NT2/D1 (cell line): ENCODE measurements around the gene TMEM86B.

Experiments
- SUZ12 ChIP-seq: IDR thresholded peaks from 2 replicates; pipeline ENCODE4 v1.6.1; 2011; ENCODE audit not compliant: insufficient read length, insufficient read depth; ENCODE audit errors: extremely low read depth
- YY1 ChIP-seq: IDR thresholded peaks from 2 replicates; pipeline ENCODE4 v1.6.1; 2011; ENCODE audit not compliant: insufficient read length, insufficient read depth
- ZNF274 ChIP-seq: IDR thresholded peaks from 2 replicates; pipeline ENCODE4 v1.6.1; 2011; ENCODE audit warnings: mild to moderate bottlenecking, low read depth, low read length

- TF ChIP-seq YY1 (no peak), SUZ12 (no peak), ZNF274 (no peak)
Observed at GRCh38 chr19:55181740-55182139, 46.8 kb downstream of the TMEM86B start.
